ENCODE measurements around the gene KIF16B.

Gene KIF16B

GRCh38 chr20:16388731-16389130 is 184.5 kb downstream of the KIF16B start:
- no peak for DNase-seq

- no peak for DNase-seq
Observed at GRCh38 chr20:16387666-16388065, 185.6 kb downstream of the KIF16B start.

- DNase-seq: no peak
Observed at GRCh38 chr20:16385891-16386290, 187.4 kb downstream of the KIF16B start.

- peak; percentile 5 for DNase-seq
Observed at GRCh38 chr20:16385462-16385861, 187.8 kb downstream of the KIF16B start.

GRCh38 chr20:16381444-16381843 is 191.8 kb downstream of the KIF16B start:
- DNase-seq: peak; percentile 8

GRCh38 chr20:16378712-16379370 is 194.4 kb downstream of the KIF16B start:
- no peak for DNase-seq

GRCh38 chr20:16378122-16378521 is 195.1 kb downstream of the KIF16B start:
- DNase-seq: no peak

GRCh38 chr20:16369441-16369840 is 203.8 kb downstream of the KIF16B start:
- DNase-seq: no peak

- no peak for DNase-seq
Observed at GRCh38 chr20:16368645-16369292, 204.5 kb downstream of the KIF16B start.

- no peak for DNase-seq
Observed at GRCh38 chr20:16367948-16368560, 205.2 kb downstream of the KIF16B start.

GRCh38 chr20:16366529-16366928 is 206.7 kb downstream of the KIF16B start:
- no peak for DNase-seq

GRCh38 chr20:16364320-16364687 is 208.9 kb downstream of the KIF16B start:
- no peak for DNase-seq

GRCh38 chr20:16363506-16364319 is 209.5 kb downstream of the KIF16B start:
- no peak for DNase-seq

- DNase-seq: no peak
Observed at GRCh38 chr20:16362642-16363041, 210.6 kb downstream of the KIF16B start.

GRCh38 chr20:16360668-16361067 is 212.6 kb downstream of the KIF16B start:
- no peak for DNase-seq

- DNase-seq: no peak
Observed at GRCh38 chr20:16353417-16353781, 219.8 kb downstream of the KIF16B start.

- no peak for DNase-seq
Observed at GRCh38 chr20:16352751-16353416, 220.4 kb downstream of the KIF16B start.

- no peak for DNase-seq
Observed at GRCh38 chr20:16352321-16352720, 220.9 kb downstream of the KIF16B start.

- DNase-seq: no peak
Observed at GRCh38 chr20:16351415-16351814, 221.8 kb downstream of the KIF16B start.

GRCh38 chr20:16350465-16350864 is 222.8 kb downstream of the KIF16B start:
- no peak for DNase-seq

GRCh38 chr20:16349523-16350260 is 223.6 kb downstream of the KIF16B start:
- DNase-seq: no peak

GRCh38 chr20:16346956-16347355 is 226.3 kb downstream of the KIF16B start:
- DNase-seq: no peak

All from DMS79 treated with DMSO at 0.1 percent for 48 hours (cell line).